NCI-H69 (cell line): ENCODE data around the gene FKBP8.
A peak's percentile ranks its signal among the peaks of the same experiment; 100 is the strongest.

Source experiments
- DNase-seq: peaks from one replicate; lab custom pipeline; 2025; lab: John Stamatoyannopoulos, UW

FKBP8 gene

DNA sequence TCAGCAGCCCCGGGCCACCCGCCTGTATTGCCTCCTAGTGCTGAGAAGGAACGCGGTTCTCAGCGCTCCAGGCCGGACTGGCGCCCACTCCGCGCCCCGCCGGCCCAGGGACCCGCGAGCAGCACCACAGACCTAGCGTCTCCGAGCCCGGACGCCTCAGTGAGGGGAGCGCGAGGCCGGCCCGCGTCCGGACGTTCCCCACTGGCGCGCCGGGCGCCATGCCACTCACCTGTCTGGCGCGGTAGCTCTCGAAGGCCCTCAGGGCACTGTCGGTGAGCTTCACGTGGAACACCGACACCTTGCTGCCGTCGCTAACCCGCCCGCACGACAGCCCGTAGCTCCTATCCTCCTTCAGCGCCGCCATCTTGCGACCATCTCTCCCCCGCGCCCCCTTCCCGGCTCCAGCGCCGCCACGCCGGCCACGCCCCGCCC, 21.7 kb downstream of the FKBP8 start, which contains the start of gene ELL:
TSS of gene ELL (minus strand) at position 379 of the 432 bp plus-strand sequence. CDS start at position 364, 15 bp downstream.
- no peak for DNase-seq

DNA sequence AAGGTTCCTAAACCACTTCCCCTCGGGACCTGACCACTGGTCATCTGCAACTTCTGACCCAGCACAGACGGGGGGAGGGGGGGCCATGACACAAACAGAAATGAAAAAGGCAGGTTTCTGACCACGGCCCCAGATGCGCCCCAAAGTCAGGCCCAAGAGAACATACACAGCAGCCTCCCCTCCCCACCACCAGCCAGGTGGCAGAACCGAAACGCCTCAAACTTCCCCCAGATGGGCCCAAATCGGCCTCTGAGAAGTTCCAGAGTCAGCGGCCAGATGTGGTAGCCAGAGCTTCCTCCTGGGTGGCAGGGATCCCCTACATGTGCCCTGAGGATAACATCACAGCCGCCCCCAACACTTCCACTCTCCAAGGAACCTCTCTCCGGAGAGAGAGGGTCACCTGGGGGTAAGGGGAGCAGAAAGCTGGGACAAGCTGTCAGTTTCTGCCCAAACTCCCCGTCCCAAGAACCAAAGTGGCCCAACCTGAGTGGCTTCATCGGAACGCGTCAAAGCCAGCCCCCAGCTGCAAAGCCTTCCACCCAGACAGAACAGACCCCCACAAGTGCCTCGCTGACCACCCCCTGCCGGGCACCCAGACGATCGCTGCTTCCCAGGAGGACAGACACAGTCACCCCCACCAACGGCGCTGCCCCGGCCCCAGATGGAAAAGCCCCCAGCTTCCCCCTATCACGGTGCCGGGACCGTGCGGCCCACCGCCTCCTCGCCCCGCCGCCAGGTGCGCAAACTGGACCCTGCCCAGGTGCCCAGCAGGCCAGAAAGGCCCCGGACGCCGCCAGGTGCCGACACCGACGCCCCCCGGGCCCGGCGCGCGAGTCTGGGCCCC, 22.3 kb downstream of the FKBP8 start:
- DNase-seq, result peak; percentile 40

DNA sequence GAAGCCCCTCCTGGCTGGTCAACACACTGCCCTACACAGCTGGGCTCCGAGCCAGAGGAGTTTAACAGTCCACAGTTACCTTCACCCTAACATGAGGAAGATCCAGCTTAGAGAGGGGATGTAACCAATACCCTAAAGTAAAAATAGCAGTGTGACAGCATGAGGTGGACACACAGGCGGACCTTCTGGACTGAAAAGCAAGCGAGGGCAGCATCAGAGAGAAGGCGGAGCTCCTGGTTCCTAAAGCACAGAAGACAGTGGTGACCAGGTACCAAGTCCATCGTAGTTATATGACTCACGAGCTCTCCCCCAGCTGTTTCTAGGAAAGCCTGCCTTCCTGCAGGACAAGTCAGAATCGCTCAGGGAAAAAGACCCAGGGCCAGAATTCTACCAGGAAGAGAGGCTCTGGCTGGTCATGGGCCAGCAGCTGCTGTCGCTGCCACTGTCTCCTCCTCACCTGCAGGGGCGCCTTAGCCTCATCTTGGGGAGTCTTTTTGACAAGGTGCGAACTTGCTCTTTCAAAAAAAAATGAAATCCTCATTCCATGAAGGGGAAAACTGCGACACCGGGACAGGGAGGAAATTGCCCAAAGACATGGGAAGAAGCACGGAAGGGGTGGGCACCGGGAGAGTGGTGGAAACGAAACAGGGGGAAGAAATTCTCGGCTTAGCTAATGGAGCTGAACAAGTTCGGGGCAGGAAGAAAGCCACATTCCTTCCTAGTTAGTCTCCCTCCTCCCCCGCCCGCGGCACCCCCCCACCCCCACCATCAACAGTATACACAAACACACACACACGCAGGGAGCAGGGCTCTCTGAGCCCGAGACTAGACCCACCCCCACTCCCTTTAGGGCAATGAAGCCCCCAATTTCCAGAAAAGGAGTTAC, 23.2 kb downstream of the FKBP8 start:
- peak; percentile 79 for DNase-seq

DNA sequence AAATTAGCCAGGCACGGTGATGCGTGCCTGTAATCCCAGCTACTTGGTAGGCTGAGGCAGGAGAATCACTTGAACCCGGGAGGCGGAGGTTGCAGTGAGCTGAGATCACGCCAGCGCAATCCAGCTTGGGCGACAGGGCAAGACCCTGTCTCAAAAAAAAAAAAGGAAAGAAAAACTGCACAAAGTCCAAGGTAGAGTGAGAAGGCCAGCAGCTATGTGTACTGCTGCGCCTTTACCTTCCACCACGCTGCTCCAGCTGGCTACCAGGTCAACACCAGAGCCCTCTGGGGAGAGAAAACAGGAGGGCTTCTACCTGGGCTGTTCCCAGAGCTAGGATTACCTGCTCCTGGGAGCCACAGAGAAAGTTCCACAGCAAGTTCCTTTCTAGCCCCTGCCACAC, 24.7 kb downstream of the FKBP8 start:
- DNase-seq, result no peak

DNA sequence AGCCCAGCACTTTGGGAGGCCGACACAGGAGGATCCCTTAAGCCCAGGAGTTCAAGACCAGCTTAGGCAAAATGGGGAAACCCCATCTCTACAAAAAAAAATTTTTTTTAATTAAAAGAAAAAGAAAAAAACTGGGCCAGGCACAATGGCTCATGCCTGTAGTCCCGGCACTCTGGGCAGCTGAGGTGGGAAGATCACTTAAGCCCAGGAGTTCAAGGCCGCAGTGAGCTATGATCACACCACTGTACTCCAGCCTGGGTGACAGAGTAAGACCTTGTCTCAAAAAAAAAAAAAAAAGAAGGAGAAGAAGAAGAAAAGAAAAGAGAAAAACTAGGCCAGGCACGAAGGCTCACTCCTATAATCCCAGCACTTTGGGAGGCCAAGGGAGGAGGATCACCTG, 25.8 kb downstream of the FKBP8 start:
- DNase-seq, result no peak

DNA sequence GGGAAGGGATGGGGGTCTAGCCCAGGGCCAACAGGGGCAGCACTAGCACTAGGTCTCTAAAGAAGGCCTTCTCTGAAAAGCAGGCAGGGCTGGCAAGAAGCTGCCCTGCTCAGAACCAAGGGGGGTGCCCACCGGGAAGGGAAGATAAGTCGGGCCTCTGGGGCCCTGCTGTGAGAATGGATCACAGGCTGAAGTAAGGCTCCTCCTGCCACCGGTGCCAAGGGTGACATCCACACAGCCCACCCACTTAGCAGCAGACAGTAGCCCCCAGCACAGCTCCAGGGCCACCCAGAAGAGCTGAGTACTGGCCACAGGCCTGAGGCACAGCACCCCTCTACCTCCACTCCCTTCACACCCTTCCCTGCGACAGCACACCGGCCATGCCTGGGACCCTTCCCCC, 27.4 kb downstream of the FKBP8 start:
- DNase-seq, result no peak

DNA sequence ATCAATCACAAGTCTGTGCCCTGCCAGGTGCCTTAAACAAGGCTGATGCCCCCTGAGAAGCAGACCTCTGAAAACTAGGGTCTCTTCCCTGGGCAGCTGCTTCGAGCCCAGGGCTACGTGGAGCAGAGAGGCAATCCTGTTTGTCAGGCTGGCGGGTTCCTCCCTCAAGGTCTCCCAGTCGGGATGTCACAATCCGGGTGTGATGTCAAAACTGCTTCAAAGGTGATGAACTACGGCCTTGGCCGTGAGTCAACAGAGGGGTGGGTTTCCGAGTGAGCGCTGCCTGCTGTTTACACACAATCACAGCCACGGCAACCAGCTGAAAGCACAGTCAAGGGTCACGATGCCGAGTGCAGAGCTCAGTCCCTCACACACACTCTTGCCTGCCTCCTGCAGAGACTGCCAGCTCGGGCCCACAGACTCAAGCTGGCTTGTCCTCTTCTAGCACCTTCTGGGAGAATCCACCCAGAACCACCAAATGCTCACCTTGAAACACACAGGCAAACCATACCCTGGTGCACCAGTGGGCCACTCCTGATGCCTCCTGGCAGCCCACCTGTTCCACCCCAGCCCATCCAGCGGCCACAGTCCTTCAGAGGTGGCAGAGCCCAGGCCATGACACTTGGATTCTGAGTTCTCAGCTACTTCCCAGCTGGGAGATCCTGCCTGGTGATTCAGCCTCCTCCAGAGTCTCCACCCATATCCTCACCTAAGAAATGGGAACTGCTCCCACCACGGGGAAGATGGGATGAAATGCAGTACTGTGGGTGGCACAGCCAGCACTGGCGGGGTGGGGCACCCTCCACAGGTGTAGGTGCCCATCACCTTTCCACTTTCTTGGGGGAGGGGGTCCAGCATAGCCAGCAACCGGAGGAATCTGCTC, 28.3 kb downstream of the FKBP8 start:
- peak; percentile 77 for DNase-seq

DNA sequence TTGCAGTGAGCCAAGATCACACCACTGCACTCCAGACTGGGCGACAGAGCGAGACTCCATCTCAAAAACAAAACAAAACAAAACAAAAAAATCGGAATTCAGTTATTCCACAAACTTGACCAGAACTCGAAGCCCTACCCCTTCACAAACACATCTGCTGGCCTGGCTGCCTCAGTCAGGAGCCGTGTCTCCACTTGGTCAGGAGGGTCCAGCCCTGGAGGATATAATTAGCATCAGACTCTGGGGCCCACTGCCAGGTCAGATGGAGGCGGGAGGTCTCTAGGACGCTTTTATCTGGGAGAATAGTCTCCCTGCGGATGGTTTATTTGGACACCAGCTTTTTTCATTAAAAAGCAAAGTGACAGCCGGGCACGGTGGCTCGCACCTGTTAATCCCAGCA, 29.5 kb downstream of the FKBP8 start:
- DNase-seq, result no peak

DNA sequence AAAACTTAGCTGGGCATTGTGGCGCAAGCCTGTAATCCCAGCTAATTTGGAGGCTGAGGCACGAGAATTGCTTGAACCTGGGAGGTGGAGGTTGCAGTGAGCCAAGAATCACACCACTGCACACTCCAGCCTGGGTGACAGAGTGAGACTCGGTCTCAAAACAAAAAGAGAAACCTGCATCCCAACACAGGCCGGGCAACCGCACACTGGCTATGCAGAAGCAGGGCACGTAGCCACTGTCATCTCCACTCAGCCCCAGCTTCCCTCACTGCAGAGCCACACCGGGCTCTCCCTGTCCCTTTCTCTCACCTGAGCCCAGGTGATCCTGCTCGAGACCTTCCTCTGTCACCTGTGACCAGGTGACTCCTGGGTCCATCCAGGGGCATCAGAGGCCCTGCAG, 33.2 kb downstream of the FKBP8 start:
- no peak for DNase-seq

DNA sequence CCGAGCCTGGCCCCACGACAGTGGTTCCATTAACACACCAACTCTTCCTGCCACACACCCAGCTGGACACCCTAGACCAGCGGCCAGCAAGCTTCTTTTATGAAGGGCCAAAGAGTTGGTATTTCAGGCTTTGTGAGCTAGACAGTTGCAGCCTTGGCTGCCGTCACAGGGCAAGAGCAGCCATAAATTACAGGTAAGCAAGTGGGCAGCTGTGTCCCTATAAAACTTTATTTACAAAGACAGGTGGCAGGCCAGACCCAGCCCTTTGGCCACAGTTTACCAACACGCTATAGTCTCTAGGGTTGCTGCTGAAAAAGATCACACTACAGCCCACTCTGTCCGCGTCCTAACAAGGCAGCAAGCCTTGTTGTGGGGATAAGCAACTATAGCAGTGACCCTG, 34.8 kb downstream of the FKBP8 start:
- DNase-seq, result no peak

DNA sequence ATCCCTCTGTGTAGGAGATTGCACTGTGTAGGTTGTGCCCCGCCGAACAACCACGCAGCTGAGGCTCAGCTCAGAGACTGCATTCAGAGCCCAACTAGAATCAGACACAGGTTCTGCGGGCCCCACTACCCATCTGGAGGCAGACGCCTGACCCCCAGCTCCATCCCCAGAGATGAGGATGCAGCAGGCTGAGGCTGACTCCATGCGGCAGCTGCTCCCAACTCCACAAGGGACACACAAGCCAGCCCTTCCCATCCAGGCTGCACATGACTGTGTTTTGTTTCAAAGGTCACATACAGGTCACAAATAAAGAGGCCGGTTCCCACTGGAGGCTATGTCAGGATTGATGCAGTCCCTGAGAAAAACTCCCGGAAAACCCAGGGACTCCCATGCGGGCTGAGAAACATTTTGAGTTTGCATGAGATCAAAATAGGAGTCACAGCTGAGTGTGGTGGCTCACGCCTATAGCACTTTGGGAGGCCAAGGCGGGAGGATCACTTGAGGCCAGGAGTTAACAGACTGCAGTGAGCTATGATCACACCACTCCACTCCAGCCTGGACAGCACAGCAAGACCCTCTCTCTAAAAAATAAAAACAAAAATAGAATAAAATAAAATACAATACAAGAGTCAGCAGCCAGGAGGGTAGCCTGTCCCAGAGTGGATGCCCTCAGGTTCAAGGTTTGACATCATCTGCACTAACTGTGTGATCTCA, 35.5 kb downstream of the FKBP8 start:
- DNase-seq, result no peak

DNA sequence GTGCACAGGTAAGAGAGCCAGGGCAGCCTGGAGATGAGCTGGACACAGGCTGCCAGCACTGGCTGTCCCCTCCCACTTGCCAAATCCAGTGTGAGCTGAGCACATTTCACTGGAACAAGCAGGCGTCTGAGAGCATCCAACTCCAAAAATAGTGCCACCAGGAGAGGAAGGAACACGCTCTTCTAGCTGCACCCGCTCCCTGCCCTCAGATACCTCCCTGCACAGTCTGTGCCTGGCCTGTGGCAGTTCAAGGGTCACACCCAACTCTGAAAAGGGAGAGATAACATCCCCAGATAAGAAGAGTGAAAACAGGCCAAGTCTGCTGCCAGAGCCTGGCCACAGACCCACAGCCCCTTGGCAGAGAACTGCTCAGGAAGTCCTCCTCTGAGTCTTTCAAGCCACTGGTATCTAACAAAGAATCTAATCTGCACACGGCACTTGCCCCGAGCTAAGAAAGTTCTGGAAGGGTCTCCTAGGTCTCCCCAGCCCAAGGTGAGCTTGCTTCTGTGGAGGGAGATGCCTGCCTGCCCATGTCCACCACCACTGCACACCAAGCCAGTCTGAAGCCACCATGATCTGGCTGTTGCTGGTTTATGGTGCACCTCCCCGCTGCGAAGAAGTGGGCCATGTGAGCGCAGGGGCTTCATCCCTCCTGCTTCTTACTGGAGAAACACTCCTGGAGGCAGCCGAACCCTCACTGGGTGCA, 36.2 kb downstream of the FKBP8 start:
- DNase-seq, result no peak

DNA sequence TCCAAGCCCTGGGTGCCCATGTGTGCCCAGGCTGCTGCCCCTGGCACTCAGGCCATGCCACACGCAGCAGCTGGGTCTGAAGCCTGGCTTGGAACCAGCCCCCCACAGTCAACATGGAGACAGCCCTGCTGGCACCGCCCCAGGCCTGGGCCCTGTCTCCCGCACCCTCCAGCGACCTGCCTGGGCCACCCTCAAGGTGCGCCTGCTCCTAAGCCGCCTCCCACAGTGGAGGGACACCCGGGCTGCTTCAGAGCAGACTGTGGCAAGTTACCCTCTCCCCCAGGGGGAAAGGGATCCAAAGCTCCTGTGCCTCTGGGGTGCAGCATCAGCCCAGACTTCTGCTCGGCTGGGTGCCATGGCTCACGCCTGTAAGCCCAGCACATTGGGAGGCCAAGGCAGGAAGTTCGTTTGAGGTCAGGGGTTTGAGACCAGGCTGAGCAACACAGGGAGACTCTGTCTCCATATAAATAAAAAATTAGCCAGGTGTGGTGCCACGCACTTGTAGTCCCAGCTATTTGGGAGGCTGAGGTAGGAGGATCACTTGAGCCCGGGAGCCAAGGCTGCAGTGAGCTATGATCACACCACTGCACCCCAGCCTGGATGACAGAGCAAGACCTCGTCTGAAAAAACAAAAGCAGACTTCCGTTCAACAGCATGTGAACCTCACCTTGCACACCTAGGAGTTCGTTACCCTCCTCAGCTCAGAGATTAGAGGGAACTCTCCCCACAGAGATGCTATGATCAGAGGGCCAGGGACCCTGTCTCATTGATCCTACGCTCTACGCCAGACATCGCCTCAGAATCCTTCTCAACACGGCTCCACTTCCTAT, 37.1 kb downstream of the FKBP8 start:
- DNase-seq, result no peak

DNA sequence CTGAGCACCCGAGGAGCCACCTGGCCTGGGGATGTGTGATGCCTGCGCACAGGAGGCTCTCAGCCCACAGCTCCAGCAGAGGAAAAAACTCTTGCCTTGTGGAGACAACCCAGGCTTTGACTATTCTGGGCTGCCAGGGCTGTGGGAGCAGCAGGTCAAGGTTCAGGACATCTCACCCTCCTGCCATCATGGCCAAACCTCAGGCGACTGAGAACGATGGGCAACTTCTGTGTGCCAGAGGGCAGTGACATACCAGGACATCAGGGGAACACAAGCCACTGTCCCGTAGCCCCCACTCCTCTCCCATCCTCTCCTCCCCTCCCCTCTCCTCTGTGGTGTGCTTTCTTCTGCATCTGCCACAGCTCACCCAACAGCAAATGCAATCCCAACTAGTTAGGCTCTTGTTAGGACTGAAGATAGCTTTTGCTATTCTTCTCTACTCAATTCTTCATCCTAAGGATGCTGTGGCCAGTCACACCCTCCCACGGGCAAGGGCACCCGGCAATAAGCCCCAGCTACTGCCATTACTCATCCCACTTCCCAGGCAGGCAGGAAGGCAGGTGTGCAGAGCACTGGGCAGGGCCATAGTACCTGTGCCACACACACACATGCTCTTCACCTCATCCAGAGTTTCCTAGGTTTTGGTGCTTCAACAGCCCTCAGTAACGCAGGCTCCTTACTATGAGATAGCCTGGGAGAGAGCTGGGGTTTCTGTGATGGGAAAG, 38.3 kb downstream of the FKBP8 start:
- DNase-seq, result no peak

DNA sequence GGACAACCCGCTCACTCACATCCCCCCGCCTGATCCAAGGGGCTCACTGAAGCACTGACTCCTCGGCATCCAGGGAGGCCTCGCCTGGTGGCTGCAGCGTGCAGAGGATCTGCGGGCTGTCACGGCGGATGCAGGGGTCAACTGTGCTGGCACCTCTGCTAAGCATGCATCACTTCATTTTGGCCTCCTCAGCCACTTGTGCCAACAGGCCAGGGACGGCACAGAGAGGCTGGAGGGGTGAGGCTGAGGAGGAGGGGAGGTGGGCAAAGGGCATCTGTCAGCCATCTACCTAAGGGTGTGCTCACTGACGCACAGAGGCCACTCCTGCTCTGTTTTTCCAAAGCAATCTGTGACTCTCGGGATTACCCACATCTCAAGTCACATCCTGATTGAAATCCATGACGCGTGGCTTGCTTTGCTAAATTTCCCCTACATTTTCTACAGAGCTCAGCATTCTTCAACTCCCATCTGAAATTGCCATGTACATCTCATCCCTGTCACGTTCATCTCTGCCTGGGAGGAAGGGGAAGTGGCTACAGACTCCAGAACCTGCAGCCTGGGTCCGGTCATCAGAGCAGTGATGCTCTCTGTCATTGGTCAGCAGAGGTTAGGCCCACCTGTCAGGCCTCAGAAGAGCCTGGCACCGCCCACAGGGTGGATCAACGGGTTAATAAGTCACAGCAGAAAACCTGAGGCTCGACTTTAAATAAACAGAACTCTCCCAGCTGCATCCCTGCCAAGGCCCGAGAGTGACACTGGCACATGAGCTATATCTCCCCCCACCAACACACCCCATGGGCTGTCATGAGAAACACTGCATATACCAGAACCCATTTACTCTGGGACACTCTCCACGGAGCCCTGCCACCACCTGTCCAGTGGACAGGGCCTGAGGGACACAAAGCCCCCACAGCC, 39.1 kb downstream of the FKBP8 start:
- no peak for DNase-seq

DNA sequence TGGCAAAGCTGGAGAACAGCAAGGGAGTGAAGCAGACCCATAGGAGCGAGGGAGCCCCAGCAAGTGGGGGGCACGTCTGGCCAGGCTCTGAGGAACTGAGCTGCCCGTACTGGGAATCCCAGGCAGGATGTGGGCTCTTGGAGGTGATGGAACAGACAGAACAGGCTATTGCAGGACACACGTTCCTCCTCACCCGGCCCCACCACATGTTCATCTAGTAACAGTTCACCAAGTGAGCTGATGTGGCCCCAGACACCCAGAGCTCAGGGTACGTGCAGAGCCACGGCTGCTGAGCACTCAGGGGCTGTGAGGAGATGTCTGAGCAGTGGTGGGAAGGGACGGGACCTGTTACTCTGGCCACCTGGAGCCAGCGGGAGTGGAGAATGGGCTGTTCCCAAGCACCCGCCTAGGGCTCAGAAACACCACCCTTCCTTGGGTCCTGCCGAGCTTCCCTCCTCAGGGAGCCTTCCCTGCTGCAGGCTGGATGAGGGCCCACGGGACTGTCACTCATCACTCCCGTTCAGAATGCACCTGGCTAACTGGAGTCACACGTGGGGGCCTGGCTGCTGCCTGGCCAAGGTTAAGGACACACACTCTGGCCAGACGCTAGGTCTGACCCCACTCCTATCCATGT, 39.9 kb downstream of the FKBP8 start:
- no peak for DNase-seq

DNA sequence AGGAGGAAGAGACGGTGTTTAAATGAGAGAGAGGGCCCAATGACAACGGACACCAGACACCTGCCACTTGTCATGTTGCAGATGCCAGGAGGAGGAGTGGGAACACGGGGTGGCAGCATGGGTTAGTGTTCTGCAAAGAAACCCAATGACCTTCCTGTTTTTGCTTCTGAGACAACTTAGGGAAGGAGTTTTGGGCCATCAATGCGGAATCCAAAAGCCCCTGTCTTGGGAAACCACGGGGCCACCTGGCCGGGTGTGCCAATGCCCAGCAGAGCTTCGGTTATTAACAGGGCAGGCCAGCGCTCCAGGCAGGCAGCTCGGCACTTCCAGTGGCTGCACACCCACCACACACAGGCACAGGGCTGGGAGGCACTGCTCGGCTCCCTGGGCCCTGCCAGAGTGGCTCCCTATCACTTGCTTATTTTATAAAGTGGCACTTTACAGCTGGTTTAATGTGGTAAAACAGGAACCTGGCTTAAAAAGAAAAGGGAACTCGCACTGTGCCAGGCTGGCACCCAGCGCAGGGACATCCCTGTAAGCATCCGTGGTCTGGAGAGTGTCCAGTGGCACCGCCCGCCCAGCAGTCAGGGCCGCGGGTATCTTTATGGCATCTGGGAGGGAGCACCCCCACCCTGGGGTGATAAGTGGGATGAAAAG, 40.6 kb downstream of the FKBP8 start:
- no peak for DNase-seq
